Hypothalamus (tissue), 51 donors: Measurements from ENCODE around the gene FOXL2.
"Not testable (repeated sequence)": the region's sequence is repeated elsewhere in the genome, so short reads cannot be mapped to it uniquely, and the experiment has no call there.

Experiments used
- DNase-seq, 51 donors: peaks; one replicate each; lab custom pipeline; 2025; lab: John Stamatoyannopoulos, UW

The FOXL2 gene

GRCh38 chr3:138933981-138934691 is 12.8 kb downstream of the FOXL2 start:
- no peak for DNase-seq

DNA sequence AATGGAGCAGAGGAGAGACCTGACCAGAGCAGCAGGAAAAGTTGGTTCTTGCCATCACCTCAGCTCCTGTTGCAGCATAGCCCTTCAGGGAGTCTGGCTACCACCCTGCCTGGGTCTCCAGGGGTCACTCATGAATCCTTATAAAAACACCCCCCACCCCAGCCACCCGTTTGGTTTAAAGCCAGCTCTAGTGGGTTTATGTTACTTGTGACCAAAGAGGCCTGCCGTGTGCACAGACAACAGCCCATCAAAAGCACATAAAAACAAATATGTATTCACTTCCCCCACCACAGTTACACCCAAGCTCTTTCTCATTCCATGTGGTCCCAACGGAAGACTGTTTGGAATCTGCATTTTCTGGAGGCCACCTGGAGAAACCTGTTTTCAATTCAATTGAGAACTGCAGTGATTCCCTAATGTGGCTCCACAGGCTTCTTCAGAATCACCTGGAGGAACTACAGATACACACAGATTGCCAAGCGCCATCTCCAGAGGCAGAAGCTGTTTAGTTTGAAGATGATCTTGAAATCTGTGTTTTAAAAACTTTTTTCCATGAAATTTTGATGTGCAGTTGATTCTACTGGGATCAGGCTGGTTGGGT is 13.8 kb downstream of the FOXL2 start:
- no peak for DNase-seq

- DNase-seq: no peak
Observed at GRCh38 chr3:138928727-138929372, 18.1 kb downstream of the FOXL2 start.

GRCh38 chr3:138923531-138923994 is 23.4 kb downstream of the FOXL2 start:
- peak in 47 of 51 donors; percentile 3 to 81 (median 37) for DNase-seq

GRCh38 chr3:138922400-138922799 is 24.5 kb downstream of the FOXL2 start:
- DNase-seq: not testable (repeated sequence)

GRCh38 chr3:138921316-138922292 is 25.3 kb downstream of the FOXL2 start:
- no peak for DNase-seq

- DNase-seq: no peak
Observed at GRCh38 chr3:138919325-138919724, 27.6 kb downstream of the FOXL2 start.

- no peak for DNase-seq
Observed at GRCh38 chr3:138916824-138917223, 30.1 kb downstream of the FOXL2 start.

DNA sequence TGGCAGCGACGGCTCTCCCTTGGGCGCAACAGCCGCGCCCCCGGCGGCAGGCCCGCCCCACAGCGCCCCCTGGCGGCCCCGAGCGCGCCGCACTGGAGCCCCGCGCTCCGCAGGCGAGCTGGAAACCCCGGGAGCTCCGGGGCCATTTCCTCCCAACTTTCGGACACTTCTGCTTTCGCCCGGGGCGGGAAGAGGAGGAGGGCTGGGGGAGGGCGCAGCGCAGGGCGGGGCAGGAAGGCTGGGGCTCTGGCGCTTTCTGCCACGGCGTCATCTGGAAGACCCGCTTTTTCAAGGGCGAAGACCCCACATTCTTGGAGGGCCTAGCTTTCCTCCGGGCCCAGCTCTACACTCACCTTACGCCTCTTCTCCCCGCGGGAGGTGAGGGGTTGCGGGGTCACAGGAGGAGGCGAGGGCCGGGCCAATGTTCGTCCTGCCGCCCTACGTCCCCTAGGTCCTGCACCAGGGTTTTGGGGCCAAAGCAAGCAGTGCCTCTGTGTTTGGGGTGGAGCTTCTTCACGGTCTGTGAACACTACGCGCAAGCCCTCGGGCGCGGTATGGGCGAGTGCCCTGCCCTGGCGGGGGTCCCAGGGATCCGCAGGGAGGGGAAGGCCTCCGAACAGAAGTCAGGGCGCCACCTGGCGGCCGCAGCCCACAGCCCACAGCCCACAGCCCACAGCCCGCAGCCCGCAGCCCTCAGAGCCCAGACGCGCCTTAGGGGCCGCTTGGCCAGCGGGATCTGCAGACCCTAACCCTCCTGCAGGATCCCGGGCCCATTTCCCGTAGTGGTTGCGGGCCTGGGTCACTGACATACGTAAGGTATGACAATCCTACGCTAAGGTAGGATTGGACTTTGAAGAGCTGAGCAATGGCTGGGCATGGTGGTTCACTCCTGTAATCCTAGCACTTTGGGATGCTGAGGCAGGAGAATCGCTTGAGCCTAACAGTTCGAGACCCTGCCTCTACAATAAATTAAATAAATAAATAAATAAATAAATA is 31.1 kb downstream of the FOXL2 start:
- DNase-seq: peak; percentile 33 to 93 (median 78)

DNA sequence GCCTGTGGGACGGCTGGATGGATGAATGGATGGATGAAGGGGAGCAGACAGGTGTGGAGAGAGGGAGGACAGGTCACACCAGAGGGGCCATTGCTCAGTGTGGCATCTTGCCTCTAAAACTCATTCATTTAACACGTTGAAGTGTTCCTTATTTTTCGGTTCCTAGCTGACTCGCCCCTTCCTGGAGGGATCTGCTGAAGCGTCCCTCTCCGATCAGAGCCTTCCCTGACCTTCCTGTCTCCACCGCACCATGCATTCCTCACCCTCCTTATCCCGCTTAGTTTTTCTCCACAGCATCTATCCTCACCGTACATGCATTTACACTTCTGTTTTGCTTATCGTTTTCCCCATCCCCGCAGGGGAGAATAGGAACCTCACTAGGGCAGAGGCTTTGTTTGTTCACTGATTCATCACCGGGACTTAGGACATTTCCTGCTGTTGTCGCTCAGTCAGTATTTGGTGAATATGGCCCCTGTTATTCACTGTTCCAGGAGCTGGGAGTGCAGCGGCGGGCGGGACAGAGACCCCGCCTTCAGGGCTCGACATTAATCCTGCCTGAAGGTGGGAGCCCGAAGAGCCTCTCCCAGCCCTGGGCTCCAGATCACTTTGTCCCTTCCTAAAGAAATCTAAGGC is 32.0 kb downstream of the FOXL2 start:
- DNase-seq: no peak

DNA sequence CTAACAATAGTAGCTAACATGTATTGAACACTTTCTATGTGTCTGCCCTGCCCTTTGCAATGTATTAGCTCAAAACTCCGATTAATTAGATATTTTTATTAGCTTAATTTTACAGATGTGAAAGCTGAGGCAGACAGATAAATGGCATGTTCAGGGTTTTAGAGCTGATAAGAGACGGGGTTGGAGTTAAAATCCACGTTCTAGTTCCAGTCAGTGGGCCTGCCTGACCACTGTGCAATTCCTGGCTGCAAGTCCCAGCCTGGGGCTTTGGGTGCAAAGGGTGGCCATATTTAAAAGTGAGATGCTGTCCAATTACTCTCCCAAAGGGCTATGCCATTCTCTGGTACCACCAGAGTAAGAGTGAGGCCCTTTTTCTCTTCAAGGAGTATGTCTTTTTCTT is 33.2 kb downstream of the FOXL2 start:
- no peak for DNase-seq

GRCh38 chr3:138912237-138912636 is 34.7 kb downstream of the FOXL2 start:
- no peak for DNase-seq

DNA sequence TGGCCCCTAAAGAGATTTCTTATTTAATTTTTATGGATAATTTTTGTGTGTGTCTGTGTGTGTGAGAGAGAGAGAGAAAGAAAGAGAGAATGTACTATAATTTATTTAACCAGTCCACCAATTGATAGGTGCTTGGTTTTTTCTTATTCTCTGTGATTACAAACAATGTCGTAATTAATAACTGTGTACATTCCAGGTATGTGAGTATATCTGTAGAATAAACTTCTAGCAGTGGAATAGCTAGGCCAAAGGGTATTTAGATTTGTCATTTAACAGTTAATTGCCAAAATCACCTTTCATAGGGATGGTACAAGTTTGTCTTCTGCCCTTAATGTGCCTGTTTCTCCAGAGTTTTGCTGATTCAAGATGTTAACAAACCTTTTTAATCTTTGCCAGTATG is 35.3 kb downstream of the FOXL2 start:
- DNase-seq: no peak

DNA sequence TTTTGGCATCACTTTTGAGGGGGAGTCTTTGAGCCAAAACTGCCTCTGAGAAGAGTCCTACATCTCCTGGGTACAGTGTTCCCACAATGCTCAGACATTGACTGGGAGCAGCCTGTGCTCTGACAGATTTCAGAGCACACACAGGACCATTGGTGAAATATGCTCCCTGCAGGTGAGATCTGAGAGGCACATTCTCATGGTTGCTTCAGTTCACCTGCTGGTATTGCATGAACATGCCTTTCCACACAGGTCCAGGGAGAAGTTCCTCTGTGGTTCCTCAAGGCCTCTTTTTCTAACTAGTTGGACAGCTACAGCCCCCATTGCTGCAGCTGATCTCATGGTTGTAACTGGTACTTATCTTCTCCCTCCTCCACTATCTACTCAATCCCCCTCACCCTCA is 37.0 kb downstream of the FOXL2 start:
- DNase-seq: no peak

- no peak for DNase-seq
Observed at GRCh38 chr3:138908846-138909245, 38.1 kb downstream of the FOXL2 start.

DNA sequence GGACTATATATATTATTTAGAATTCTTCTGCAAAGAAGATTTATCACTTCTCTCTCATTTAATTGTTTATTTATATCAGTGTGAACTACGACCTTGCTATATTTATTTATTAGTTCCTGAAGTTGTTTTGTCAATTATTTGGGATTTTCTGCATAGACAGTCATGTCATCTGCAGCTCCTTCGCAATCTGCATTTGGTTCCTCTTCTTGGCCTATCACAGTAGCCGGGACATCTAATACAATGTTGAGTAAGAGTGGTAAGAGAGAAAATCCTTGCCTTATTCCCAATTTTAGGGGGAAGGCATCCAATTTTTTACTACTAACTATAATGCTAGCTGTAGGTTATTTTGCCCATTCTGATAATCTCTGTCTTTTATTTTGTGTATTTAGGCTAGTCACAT is 39.4 kb downstream of the FOXL2 start:
- DNase-seq: no peak

- no peak for DNase-seq
Observed at GRCh38 chr3:138902171-138902570, 44.8 kb downstream of the FOXL2 start.

GRCh38 chr3:138901567-138901966 is 45.4 kb downstream of the FOXL2 start:
- no peak for DNase-seq
